HG02840 (cell line): Measurements from ENCODE around the gene NHP2.

Experiments used
- ATAC-seq: cut with Tn5 transposase; IDR thresholded peaks from one replicate; pipeline ENCODE4 v1.9.1; 2021; ENCODE audit warnings: mild to moderate bottlenecking, moderate library complexity, moderate number of reproducible peaks; ENCODE audit not compliant: unreplicated experiment, low FRiP score

NHP2 gene

GRCh38 chr5:178116143-178116885 lies 37.4 kb downstream of the NHP2 start:
- no peak for ATAC-seq

GRCh38 chr5:178115814-178116142 lies 37.9 kb downstream of the NHP2 start:
- no peak for ATAC-seq

GRCh38 chr5:178115136-178115813 lies 38.4 kb downstream of the NHP2 start:
- no peak for ATAC-seq

- peak; percentile 1 for ATAC-seq
These were observed 39.2 kb downstream of the NHP2 start for GRCh38 chr5:178114325-178115135.

GRCh38 chr5:178113841-178114324 lies 39.8 kb downstream of the NHP2 start:
- ATAC-seq: peak; percentile 12

- ATAC-seq: peak; percentile 53
These were observed 40.4 kb downstream of the NHP2 start, which contains the start of gene N4BP3 for GRCh38 chr5:178113141-178113787. Gene N4BP3 (plus strand): TSS chr5:178113532. CDS start chr5:178119584, 6,052 bp downstream.

- ATAC-seq: no peak
These were observed 41.1 kb downstream of the NHP2 start for GRCh38 chr5:178112545-178112944.

GRCh38 chr5:178111925-178112324 lies 41.8 kb downstream of the NHP2 start:
- ATAC-seq: no peak

- ATAC-seq: no peak
These were observed 43.2 kb downstream of the NHP2 start for GRCh38 chr5:178110511-178110910.

GRCh38 chr5:178108966-178109365 lies 44.7 kb downstream of the NHP2 start:
- ATAC-seq: no peak

- ATAC-seq: no peak
These were observed 45.2 kb downstream of the NHP2 start for GRCh38 chr5:178108446-178108845.

GRCh38 chr5:178107756-178108310 lies 45.9 kb downstream of the NHP2 start:
- ATAC-seq: no peak

- ATAC-seq: no peak
These were observed 47.0 kb downstream of the NHP2 start for GRCh38 chr5:178106556-178107239.

- no peak for ATAC-seq
These were observed 47.6 kb downstream of the NHP2 start for GRCh38 chr5:178106086-178106485.

- no peak for ATAC-seq
These were observed 49.2 kb downstream of the NHP2 start for GRCh38 chr5:178104492-178104891.

GRCh38 chr5:178103612-178104011 lies 50.1 kb downstream of the NHP2 start:
- ATAC-seq: no peak
